H4 (cell line): Measurements from ENCODE around the gene SPATA21. TPM values are rescaled to one million over a fixed set of nuclear protein-coding genes. Genes with fewer than 3 reads are reported as not detected.
A peak's percentile ranks its signal among the peaks of the same experiment; 100 is the strongest.

Experiments used
- DNase-seq: peaks from one replicate; pipeline ENCODE4 v3.0.0-alpha.2; 2015; ENCODE audit warnings: low spot score
- total RNA-seq: library from RNA; depleted of rRNA; stranded (reverse); fragments of >200 nt; shearing (Covaris generic); gene quantifications from 2 replicates; pipeline ENCODE4 v1.2.3, GENCODE V29; 2014

The SPATA21 gene
- total RNA-seq, 1 experiment from 2014 or later, result not detected

- DNase-seq, result no peak
Observed at GRCh38 chr1:16451841-16452528, 14.8 kb upstream of the SPATA21 start.

- no peak for DNase-seq
Observed at GRCh38 chr1:16450863-16451481, 13.7 kb upstream of the SPATA21 start.

- DNase-seq, result no peak
Observed at GRCh38 chr1:16449666-16450065, 12.4 kb upstream of the SPATA21 start.

- DNase-seq, result no peak
Observed at GRCh38 chr1:16449065-16449464, 11.8 kb upstream of the SPATA21 start.

- no peak for DNase-seq
Observed at GRCh38 chr1:16447641-16448040, 10.4 kb upstream of the SPATA21 start.

GRCh38 chr1:16446116-16446515, 8.9 kb upstream of the SPATA21 start:
- DNase-seq, result no peak

GRCh38 chr1:16445052-16445451, 7.8 kb upstream of the SPATA21 start:
- DNase-seq, result no peak

GRCh38 chr1:16443975-16444770, 6.9 kb upstream of the SPATA21 start:
- no peak for DNase-seq

GRCh38 chr1:16442941-16443340, 5.7 kb upstream of the SPATA21 start:
- no peak for DNase-seq

- DNase-seq, result no peak
Observed at GRCh38 chr1:16442265-16442664, 5.0 kb upstream of the SPATA21 start.

- DNase-seq, result no peak
Observed at GRCh38 chr1:16441282-16441665, 4.0 kb upstream of the SPATA21 start.

GRCh38 chr1:16440470-16441281, 3.5 kb upstream of the SPATA21 start, which contains the start of gene NECAP2:
Gene NECAP2 (plus strand): TSS chr1:16440724. CDS start chr1:16440762, 38 bp downstream.
- DNase-seq, result peak; percentile 86

GRCh38 chr1:16440131-16440469, 2.9 kb upstream of the SPATA21 start:
- DNase-seq, result no peak

- DNase-seq, result no peak
Observed at GRCh38 chr1:16438924-16439323, 1.7 kb upstream of the SPATA21 start.

GRCh38 chr1:16438516-16438915, 1.3 kb upstream of the SPATA21 start:
- DNase-seq, result no peak

- DNase-seq, result no peak
Observed at GRCh38 chr1:16434501-16434900, 2.7 kb downstream of the SPATA21 start.

- DNase-seq, result no peak
Observed at GRCh38 chr1:16434007-16434406, 3.2 kb downstream of the SPATA21 start.

- no peak for DNase-seq
Observed at GRCh38 chr1:16433030-16433429, 4.2 kb downstream of the SPATA21 start.

- peak; percentile 63 for DNase-seq
Observed at GRCh38 chr1:16430606-16431005, 6.6 kb downstream of the SPATA21 start.

GRCh38 chr1:16425125-16426025, 11.8 kb downstream of the SPATA21 start:
- DNase-seq, result no peak

GRCh38 chr1:16422041-16422440, 15.2 kb downstream of the SPATA21 start:
- DNase-seq, result no peak
